Measurements from ENCODE around the gene UGT2B11. TPM values are rescaled to one million over a fixed set of nuclear protein-coding genes. Genes with fewer than 3 reads are reported as not detected.

The UGT2B11 gene
- not detected in 2 replicates for total RNA-seq

DNA sequence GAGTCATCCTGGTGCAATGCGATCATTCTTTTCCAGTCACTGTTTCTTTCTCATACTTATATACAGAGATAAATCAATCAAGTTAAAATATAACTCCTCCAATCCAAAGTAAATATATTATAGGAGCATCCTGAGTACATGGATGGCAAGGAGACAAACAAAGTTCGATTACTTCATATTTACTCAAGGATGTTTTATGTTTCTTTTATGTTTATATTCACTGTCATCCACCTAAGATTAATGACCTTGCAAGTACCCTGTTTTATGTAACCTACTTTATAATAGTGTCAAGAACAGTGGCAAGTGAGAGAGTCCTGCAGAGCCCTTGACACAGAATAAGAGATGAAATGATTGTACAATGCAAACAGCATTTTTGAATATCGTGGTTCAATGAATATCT lies at the start of gene UGT2B11:
Gene UGT2B11, minus strand, starts transcription at position 33 of the 400 bp plus-strand sequence. Its CDS starts 26 bp downstream, at position 7.

Other genes starting within 250 kb of the UGT2B11 start
- gene UGT2B7, start 118.3 kb downstream of the UGT2B11 start, total RNA-seq: not detected in 2 replicates
- not detected in 2 replicates for gene UGT2B28, start 65.7 kb upstream of the UGT2B11 start, total RNA-seq

Measured in endothelial cell of coronary artery (primary cell).